Measurements from ENCODE around the gene CHAF1A.

The CHAF1A gene

DNA sequence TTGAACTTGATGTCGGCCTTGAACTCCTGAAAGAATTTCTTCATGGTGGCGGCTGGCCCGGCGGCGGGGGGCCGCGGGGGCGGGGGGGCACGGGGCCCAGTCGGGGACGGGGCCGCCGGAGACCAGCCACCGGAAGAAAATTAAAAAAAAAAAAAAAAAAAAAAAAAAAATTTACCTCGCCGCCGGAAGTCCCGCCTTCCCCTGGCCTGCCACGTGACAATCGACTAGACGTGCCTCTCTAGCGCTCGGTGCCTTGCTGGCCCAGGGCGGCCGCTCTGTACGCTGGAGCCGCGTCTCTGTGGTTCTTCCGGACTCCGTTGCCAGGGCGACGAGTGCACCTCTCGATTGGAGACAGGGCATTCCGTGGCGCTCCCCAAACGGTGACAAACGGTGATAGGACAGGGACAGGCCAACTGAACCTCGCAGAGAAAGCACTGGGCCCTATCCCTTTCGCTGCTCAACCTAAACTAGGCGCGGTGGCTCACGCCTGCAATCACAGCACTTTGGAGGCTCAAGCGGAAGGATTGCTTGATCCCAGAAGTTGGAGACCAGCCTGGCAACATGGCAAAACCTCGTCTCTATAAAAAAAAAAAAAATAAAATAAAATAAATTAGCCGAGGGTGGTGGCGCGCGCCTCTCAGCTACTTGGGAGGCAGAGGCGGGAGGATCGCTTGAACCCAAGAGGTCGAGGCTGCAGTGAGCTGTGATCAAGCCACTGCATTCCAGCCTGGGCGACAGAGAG lies 55.4 kb downstream of the CHAF1A start, which contains the start of gene UBXN6:
Gene UBXN6 (minus strand): TSS at position 141 of the 742 bp plus-strand sequence. CDS start 97 bp downstream, at position 44.
- peak; percentile 93 for DNase-seq

DNA sequence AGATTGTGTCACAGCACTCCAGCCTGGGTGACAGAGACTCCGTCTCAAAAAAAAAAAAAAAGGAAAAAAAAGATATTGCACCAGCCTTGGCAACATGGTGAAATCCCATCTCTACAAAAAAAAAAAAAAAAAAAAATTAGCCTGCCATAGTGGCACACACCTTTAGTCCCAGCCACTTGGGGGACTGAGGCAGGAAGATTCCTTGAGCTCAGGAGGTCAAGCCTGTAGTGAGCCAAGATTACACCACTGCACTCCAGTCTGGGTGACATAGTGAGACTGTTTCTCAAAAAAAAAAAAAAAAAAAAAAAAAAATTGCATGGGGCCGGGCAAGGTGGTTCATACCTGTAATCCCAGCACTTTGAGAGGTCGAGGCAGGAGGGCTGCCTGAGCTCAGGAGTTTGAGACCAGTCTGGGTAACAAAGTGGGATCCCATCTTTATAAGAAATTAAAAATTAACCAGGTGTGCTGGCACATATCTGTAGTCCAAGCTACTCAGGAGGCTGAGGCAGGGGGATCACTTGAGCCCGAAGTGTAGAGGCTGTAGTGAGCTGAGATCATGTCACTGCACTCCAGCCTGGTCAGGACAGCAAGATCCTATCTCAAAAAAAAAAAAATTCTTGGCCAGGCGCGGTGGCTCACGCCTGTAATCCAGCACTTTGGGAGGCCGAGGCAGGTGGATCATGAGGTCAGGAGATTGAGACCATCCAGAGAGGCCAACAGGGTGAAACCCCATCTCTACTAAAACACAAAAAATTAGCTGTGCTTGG lies 62.6 kb downstream of the CHAF1A start:
- no peak for DNase-seq

DNA sequence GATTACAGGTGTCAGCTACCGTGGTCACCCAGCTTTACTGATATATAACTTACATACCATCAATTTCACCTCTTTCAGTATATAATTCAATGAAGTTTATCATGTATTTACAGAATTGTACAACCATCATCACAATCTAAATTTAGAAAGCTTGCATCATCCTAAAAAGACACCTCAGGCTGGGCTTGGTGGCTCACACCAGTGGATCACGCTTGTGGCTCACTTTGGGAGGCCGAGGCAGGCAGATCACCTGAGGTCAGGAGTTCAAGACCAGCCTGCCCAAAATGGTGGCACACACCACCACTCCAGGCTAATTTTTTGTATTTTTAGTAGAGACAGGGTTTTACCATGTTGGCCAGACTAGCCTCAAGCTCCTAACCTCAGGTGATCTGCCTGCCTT lies 65.4 kb downstream of the CHAF1A start:
- no peak for DNase-seq

DNA sequence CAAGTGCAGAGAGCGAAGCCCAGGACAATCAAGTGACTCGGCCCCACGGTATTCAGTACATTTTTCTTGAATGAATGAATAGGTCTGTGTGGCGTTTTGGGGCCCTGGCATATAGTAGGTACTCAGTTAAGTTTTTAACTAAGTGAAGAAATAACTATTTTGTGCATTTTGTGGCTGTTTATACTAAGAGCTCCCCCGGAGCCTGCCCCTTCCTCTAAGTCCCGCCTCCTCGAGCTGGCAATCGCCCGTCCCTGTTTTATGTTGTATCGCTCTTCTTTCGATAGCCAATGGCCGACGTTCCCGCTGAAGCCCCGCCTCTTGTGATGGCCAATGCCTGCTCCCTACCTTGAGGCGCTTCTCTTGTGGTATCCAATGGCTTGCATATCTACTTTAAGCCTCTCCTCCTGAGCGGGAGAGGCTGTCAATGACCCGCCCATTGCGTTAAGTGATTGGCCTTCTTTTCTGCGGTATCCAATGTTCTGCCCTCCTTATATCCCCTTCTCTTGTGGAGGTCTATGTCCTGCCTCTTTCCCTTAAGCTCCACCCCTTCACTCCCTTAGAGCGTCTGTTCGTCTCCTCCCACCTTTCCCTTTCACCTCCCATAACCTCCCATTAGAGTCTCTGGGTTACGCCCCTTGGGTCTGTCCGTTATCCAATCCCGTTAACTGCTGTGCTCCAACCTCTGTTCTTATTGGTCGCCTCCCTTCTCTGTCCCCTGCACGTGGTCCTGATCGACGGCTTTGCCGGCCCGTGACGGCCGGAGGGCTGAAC lies 69.1 kb downstream of the CHAF1A start:
- DNase-seq, result peak; percentile 100

DNA sequence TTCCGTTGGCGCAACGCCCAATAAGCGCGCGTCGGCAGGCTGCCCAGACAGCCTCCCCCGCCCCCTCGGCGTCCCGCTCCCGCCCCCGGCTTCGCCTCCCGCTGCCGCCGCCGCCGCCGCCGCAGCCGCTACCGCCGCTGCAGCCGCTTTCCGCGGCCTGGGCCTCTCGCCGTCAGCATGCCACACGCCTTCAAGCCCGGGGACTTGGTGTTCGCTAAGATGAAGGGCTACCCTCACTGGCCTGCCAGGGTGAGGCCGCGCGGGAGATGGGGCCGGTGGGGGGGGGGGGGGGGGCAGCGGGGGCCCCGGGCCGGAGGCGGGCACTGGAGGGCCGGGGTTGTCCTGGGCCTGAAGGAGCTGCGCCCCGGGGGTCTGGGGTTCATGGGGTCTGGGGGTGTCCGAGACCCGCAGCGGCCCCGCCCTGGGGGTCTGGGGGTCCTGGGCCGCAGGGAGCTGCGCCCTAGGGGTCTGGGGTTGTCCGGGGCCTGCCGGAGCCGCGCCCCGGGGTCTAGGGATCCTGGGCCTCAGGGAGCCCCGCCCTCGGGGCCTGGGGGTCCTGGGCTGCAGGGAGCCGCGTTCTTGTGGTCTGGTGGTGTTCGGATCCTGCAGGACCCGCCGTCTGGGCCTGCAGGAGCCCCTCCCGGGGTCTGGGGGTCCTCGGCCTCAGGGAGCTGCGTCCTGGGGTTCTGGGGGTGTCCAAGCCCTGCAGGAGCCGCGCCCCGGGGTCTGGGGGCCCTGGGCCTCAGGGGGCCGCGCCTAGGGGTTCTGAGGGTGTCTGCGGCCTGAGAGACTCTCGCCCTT lies 69.9 kb downstream of the CHAF1A start, which contains the start of gene HDGFL2:
Gene HDGFL2 (plus strand): TSS at position 124 of the 801 bp plus-strand sequence. CDS start 54 bp downstream, at position 178.
- DNase-seq, result no peak

DNA sequence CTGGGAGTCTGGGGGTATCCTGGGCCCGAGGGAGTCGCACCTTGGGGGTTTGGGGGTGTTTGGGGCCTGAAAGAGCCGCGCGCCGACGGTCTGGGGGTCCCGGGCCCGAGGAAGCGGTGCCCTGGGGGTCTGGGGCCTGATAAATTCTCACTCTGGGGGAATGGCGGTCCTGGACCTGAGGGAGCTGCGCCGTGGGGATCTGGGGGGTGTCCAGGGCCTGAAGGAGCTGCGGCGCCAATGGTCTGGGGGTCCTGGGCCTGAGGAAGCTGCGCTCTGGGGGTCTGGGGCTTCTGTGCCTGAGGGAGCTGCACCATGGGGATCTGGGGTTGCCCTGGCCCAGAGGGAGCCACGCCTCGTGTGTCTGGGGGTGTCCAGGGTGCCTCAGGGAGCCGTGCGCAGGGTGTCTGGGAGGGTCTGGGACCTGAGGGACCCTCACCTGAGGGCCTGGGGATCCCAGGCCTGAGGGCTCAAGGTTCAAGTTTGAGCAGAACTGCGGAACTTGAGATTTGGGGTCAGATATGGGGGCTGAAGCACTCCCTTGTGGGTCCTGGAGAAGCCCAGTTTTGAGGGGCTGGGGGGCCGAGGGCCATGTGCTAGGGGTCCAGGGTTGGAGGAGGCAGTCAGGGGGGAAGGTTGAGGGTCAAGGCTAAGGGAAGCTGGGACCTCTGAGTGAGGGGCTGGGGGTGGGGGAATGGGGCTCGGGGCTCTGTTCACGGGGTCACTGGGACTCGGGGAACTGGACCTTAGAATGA lies 70.7 kb downstream of the CHAF1A start:
- no peak for DNase-seq

DNA sequence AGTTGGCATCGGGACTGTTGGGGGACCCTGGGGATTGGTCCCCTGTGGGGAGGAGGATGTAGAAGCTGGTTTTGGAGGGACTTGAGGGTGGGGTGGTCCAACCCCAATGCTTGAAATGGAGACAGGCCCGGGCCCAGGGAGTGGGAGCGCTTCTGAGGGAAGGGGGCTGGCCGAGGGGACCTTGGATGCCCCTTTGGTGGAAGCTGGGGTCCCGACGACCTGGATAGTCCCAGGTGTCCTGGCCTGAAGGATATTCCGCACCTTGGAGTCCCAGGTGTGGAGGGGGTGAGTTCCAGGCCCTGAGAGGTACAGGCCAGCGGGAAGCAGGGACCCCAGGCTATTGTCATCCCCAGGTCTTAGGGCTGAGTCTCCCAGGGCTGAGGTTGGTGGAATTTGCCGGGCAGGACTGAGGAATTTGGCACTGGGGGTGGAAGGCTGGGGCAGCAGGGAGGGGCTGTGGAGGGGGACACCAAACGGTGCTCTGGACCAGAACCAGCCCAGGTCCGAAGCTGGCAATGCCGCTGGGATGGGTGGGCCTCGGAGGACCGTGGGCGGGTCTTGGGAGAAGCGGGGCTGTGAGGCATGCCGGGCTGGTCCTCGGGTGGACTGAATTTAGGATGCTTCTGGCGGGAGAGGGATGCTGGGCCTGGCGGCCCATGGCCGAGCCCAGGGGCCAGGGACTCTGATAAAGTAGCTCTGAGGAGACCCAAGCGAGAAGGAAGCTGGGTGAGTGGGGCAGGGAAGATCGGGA lies 71.5 kb downstream of the CHAF1A start:
- DNase-seq, result no peak

DNA sequence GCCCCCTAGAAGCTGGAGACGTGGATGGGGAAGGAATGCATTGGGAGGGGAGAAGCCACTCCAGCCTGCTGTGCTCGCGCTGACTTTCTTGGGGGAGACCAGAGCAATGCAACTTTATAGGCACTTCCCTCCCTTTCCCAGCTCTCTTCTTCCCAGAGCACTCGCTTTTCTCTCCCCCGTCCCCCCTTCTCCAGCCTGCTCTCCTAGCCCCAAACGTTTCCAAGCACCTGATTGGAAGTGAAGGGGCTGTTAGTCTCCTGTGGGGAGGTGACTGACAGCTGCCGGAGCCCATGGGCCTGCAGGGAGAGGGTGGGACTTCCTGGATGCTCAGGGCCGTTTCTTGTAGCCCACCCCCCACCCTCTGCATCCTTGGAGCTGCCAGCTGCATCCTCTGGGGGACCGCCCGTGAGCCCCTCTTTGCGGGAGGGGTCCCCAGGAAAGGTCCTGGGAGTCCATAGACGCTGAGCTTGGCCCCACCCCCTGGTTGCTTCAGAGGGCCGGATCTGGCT lies 72.1 kb downstream of the CHAF1A start:
- DNase-seq, result peak; percentile 58

DNA sequence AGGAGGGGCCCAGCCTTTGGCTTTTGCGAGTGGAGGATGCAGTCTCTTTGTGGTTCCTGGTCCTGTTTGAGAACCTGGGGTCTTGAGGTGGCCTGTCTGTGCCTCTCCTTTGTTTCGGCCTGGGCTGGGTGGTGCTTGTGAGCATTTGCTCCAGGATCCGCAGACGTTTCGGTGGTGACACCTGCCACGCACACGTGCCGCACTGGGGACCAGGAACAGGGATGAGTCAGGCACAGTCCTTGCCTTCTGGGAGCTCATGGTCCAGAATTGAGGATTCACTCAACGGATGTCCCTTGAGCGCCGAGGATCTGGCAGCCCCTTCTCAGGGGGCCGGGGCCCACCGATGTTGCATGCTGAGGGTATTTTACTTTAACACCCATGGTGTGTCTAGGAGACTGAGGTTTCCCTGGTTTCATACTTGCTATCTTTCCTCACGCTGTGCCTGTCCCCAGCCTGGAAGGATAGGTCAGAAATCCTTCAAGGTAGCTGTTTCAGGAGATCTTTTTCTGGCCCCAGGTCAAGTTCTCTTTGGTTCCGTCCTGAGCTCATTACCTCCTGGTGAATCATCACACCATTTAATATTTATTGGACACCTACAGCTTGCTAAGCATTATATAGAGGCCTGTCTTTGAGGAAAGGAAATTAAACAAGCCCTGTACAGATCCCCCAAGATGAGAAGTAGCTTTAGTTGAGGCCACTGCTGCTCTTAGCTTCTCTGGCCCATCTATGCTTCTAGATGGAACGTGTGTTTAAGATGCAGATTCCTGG lies 74.8 kb downstream of the CHAF1A start:
- no peak for DNase-seq

DNA sequence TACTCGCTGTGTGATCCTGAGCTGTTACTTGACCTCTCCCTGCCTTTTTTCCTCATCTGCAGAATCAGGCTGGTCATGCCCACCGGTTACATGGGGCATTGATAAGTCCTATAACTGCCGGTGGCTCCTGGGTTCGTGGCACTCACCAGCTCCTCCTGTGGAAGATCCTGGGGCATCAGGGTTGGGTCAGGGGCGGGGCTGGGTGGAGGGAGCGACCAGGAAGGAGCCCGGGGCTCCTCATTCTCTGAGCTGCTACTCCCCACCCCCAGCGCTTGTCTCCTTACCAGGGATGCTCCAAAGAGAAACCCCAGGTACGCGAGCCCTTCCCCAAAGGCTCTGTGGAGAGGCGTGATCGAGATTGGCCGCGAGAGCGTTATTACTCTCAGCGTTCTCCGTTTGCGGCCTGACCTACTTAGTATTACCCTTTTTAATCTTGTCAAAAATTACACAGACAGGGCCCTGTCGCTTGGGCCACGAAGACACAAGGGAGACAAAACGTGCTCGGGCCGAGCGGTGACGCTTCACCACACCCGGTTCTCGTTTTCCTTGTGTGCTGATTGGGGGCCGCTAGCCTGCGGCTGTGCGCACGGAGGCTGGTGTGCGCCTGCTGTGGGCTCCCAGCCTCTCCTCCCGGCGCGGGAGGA lies 80.4 kb downstream of the CHAF1A start:
- no peak for DNase-seq

DNA sequence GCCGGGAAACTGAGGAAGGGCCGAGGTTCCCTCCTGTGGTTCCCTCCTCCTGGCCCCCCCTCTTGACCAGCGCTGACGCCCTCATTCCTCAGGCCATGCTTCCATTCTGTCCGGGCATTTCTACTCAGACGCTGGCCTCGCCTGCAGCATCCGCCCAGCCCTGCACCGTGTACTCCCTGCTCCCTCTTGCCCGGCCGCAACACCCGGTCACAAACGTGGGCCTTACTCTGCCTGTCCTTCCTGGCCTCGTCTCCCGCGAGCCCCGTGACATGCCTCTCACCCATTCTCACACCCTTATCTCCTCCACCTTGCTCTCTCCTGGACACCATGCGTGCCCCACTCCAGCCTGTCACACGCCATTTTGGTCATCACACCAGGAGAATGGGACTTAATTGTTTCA lies 80.9 kb downstream of the CHAF1A start:
- no peak for DNase-seq

DNA sequence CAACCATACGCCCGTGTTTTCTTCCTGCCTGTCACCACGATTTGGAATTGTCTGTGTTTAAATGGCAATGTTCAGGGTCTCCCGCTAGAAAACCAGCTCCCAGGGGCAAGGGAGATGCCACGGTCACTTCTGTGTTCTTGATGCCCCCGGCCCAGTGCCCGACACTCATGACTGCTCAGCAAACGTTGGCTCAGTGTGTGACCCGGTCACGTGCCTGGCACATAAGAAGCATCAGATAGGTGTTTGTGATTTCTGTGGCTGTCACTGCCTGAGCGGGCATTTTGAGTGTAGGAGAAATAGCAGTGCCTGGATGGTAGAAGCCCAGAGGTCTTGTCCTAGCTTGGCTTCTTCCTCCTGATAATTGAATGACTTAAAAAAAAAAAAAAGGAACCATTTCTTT lies 85.1 kb downstream of the CHAF1A start:
- no peak for DNase-seq

DNA sequence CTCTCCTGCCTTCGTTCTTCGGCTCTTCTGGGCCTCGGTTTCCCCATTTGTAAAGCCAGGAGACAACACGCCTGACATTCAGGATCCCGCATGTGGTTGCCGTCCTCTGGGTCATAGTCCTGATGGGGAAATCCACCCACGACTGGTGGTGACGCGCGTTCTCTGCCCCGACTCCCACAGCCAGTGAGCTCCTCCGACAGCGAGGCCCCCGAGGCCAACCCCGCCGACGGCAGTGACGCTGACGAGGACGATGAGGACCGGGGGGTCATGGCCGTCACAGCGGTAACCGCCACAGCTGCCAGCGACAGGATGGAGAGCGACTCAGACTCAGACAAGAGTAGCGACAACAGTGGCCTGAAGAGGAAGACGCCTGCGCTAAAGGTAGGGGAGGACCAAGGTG lies 86.1 kb downstream of the CHAF1A start:
- no peak for DNase-seq

DNA sequence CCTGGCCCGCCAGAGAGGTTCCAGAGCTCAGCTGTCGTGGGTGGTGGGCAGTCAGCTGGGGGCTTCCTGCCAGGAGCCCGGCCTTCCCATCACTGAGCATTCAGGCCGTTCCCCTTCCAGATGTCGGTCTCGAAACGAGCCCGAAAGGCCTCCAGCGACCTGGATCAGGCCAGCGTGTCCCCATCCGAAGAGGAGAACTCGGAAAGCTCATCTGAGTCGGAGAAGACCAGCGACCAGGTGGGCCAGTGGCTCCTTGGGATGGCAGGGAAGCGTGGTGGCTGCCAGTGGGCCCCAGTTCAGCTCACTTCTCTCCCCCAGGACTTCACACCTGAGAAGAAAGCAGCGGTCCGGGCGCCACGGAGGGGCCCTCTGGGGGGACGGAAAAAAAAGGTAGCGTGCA lies 89.0 kb downstream of the CHAF1A start:
- no peak for DNase-seq

DNA sequence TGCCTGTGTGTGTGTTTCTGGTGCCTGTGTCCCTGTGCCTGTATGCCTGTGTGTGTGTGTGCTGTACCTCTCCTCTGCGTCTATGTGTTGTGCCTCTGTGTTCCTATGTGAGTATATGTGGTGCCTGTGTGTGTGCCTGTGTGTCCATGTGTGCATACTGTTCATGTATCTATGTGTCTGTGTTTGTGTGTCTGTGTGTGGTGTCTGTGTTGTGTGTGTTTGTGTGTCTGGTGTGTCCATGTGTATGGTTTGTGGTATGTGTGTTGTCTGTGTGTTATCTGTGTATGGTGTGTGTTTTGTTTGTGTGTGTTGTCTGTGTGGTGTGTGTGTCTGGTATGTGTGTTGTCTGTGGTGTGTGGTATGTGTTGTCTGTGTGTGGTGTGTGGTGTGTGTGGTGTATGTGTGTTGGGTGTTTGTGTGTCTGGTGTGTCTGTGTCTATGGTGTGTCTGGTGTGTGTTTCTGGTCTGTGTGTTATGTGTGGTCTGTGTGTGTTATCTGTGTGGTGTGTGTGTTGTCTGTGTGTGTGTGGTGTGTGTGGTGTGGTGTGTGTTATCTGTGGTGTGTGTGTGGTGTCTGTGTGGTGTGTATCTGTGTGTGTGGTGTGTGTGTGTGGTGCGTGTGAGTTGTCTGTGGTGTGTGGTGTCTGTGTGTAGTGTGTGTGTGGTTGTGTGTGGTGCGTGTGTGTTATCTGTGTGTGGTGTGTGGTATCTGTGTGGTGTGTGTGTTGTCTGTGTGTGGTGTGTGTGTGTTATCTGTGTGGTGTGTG lies 90.1 kb downstream of the CHAF1A start:
- DNase-seq, result no peak

Measured in NCI-H1048 (cell line).